Measurements from ENCODE around the gene DOCK9.

GRCh38 chr13:98921786-98922185 is 56.1 kb downstream of the DOCK9 start:
- no peak for TF ChIP-seq POLR2A (IDR thresholded peaks at IDR 0.05)
- no peak for TF ChIP-seq CTCF (IDR thresholded peaks at IDR 0.05)

Data from esophagus squamous epithelium (tissue), 4 donors.